NCI-H524 treated with DMSO at 0.1 percent for 48 hours (cell line): ENCODE data around the gene ZNF607.
"Not testable (repeated sequence)": the region's sequence is repeated elsewhere in the genome, so short reads cannot be mapped to it uniquely, and the experiment has no call there.

Experiments used
- DNase-seq: peaks from one replicate; lab custom pipeline; 2025; lab: John Stamatoyannopoulos, UW

Gene ZNF607

DNA sequence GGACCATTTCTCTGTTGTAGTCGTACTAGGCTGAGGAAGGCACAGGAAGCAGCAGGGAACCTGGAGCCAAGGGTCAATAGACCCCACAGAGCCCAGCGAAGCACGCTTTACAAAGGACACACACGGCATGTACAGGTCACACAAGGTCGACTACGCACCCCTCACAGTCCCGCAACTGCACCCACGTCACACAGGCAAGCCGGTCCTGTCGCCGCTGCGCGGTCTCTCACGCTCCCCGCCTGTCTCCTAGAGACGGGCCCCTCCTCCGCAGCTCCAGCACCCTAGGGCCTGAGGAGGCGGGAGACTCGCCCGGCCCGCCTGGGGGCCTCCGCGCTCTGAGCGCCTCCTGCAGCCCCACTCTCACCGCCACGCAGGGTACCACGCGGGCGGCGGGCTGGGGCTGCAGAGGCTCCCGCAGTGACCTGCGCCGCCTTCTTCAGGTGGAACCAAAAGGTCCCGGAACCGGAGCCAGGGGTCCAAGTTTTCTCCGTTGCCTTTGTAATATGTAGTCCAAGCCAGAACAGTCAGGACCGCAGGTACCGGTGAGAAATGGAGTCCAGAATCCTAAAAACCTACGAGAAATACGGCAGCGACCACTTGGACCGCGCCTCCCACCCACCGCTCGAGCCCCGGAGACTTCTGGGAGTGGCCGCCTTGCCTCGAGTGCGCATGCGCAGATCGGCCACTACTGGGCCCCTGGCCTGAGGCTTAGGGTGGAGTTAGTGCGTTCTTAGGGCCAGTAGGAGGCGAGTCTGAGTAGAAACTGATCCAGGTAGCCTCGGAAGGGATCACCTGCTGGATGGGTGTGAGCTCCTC lies at the start of gene ZNF607:
ZNF607 (minus strand) TSS at position 651 of the 816 bp plus-strand sequence. CDS start 8,143 bp downstream, outside the sequence.
- peak; percentile 75 for DNase-seq

- DNase-seq = no peak
Observed at GRCh38 chr19:37763488-37763887, 43.9 kb upstream of the ZNF607 start.

- not testable (repeated sequence) for DNase-seq
Observed at GRCh38 chr19:37757683-37758082, 38.1 kb upstream of the ZNF607 start.

DNA sequence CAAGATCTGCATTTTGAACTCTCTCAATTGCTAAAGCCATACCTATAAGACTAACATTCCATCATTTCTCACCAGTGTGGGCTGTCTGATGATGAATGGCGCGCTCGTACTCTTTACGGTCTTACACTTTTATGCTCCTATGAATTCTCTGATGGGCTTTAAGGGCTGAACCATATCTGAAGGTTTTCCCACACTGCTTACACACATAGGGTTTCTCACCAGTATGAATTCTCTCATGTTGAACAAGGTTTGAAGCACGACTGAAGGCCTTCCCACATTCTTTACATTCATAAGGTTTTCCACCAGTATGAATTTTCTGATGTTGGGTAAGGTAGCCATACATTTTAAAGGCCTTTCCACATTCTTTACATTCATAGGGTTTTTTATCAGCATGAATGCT lies 18.8 kb upstream of the ZNF607 start:
- no peak for DNase-seq

DNA sequence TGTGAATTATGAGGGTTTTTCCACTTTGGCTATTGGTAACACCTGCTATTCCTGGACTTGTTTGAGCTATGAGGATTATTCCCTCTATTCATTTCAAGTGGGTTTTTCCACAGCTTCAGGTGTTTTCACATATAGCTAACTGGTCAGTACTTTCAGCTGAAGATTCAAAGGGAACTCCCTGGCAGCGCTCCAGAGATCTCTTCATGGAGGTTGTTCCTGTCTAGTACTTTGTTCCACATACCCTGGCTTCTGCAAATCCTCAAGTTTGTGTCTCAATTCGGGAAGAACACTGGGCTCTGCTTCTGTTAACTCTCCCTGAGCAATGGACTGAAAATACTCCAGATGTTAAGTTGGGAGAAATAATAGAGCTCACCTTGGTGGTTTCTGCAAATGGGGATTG lies 5.6 kb upstream of the ZNF607 start:
- no peak for DNase-seq

DNA sequence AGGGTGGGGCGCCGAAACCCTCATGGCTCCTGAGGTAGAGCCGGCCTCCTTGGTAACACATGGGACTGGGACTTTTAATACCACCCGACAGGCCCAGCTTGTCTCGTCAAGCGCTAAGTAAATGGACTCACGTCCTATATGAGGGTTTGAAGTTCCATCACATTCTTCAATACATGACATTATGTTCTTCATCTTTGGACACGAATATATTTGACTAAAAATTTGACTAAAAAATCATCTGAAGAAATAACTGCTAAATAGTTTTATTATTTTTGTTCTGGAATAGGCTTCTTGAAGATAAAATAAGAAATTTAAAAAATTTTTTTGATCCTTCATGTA lies 335 bp upstream of the ZNF607 start:
- DNase-seq = no peak

DNA sequence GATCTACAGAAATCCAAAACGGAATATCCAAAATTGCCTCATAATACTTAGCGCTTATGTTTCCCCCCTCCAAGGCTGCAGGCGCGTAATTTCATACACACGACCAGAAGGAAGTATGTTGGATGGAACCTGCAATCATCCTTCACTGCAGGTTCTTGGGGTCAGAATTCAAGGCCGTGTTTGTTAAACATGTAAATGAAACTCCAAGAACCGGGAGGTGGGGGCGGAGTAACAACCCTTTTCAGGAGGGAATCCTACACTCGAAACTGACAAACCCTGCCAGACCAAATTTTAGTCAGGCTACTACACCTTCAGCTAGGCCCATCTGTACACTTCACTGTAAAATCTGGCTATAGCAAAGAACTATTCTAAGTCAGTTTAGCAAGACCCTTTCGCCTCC lies 1.3 kb downstream of the ZNF607 start:
- DNase-seq = no peak

DNA sequence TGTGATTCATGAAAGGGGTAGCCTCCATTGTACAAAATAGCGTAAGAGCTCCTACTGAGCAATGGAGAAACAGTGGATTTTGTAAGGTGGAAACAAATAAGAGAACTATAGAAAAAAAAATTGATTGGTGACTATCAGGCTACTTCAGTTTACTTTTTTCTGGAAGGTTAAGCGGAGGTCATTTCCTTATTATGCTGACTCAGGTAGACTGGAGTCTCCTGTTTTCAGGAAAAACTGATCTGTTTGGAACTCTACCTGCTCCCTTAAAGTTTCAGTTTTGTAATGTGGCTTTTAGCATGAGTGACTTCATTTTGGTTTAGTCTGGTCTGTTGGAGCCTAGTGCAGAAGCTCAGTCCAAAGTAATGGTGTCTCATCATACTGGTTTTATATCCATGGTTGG lies 3.4 kb downstream of the ZNF607 start:
- no peak for DNase-seq

- DNase-seq = no peak
Observed at GRCh38 chr19:37706052-37706605, 13.4 kb downstream of the ZNF607 start.

DNA sequence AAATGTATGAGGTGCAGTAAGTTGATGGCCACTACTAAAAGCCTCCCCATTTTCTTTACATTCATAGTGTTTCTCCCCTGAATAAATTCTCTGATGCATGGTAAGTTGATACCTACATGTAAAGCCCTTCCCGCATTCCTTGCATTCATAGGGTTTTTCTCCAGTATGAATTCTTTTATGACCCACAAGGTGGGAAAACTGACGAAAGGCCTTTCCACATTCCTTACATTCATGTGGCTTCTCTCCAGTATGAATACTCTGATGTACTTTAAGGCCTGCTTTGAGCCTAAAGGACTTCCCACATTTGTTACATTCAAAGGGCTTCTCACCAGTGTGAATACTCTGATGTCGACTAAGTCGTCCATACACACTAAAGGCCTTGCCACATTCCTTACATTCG lies 20.5 kb downstream of the ZNF607 start:
- no peak for DNase-seq

GRCh38 chr19:37698216-37698615 lies 21.3 kb downstream of the ZNF607 start:
- DNase-seq = no peak

DNA sequence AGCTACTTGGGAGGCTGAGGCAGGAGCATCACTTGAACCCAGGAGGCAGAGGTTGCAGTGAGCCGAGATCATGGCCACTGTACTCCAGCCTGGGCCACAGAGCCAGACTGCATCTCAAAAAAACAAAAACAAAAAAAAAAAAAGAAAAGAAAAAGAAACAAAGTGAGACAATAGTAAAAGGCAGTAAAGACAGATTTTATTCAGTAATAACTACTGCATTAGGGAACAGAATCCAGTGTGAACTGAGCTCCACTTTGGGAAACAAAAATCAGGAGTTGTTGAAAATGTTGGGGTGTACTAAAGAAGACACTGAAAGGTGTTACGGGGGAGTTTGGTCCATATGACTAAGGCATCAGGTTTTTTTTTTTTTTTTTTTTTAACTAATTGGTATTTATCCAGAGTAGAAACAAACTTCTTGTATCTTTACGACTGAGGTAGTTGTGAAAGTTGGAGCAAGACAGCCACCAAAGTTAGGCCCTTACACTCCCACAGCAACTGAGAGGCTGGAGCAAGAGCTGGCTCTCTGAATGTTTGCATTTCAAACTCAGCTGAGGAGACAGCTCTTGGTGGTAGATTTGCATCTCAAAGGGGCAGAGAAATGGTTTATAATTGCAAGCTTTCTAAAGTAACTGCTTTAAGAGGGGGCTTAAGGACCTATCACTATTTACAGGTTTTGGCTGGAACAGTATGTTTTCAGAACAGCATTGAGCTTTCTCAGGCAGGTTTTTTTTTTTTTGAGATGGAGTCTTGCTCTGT lies 24.2 kb downstream of the ZNF607 start:
- DNase-seq = no peak

- no peak for DNase-seq
Observed at GRCh38 chr19:37692956-37693620, 26.5 kb downstream of the ZNF607 start.

GRCh38 chr19:37691881-37692504 lies 27.6 kb downstream of the ZNF607 start:
- peak; percentile 84 for DNase-seq

DNA sequence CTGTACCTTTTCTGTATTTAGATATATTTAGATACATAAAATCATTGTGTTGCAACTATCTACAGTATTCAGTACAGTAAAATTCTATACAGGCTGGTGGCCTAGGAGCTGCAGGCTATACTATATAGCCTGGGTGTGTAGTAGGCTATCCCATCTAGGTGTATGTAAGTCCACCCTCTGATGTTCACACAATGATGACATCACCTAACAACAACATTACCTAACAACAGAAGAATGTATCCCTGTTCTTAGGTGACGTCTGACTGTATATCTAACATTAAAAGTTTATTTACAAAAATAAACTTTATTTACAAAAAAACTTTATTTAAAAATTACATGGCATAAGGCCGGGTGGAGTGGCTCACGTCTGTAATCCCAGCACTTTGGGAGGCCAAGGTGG lies 36.0 kb downstream of the ZNF607 start:
- no peak for DNase-seq

GRCh38 chr19:37669450-37669914 lies 50.1 kb downstream of the ZNF607 start:
- no peak for DNase-seq

DNA sequence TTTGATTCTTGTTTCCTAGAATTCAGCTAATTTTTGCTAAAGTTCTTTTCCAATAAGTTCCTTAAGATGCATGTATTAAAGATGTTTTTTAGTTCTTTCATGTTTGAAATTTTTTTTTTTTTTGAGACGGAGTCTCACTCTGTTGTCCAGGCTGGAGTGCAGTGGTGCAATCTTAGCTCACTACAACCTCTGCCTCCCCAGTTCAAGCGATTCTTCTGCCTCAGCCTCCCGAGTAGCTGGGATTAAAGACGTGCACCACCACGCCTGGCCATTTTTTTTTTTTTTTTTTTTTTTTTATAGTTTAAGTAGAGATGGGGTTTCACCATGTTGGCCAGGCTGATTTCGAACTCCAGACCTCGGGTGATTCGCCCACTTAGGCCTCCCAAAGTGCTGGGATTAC lies 62.4 kb downstream of the ZNF607 start:
- not testable (repeated sequence) for DNase-seq

DNA sequence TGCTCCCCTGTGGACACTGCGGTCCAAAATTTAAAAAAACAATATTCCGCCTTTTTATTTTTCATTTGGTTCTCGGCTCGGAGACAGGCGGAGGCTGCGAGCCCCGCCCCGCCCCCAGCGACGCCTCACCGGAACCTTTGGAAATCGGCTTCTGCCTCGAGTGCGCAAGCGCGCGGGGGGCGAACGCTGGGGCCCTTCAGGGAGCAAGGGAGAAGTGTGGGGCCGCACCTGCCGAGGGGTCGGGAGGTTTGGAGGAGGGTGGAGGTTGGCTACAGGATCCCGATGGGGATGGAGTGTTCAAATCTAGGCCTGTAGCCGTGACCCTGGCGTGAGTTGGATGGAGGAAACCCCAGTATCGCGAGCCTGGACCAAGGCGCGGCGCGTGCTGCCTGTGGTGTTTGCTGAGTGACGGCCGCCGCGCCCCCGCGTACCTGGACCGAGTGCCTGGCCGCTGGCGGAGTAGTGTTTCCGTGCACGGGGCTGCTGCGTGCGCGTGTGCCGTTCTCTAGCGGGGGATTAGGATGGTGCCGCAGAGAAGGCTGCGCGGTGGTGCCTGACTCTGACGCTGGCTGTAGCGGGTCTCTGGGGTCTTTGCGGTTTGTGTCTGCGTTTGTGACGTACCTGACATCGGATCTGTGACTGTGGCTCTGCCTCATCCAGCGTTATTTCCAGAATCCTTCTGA lies 63.7 kb downstream of the ZNF607 start:
- peak; percentile 72 for DNase-seq

- DNase-seq = peak; percentile 71
Observed at GRCh38 chr19:37655301-37655688, 64.3 kb downstream of the ZNF607 start, which contains the start of gene ZFP30. Gene ZFP30, minus strand, starts transcription at chr19:37655465. Its CDS starts 7,643 bp downstream, at chr19:37647822.

GRCh38 chr19:37654629-37655300 lies 64.8 kb downstream of the ZNF607 start:
- no peak for DNase-seq

GRCh38 chr19:37654118-37654517 lies 65.4 kb downstream of the ZNF607 start:
- DNase-seq = no peak
